ENCODE data around the gene SND1. TPM values are rescaled to one million over a fixed set of nuclear protein-coding genes. Genes with fewer than 3 reads are reported as not detected.

The SND1 gene
- total and polyA plus RNA-seq, 4 donors: 59.4 to 214 (median 84.1) TPM

- 93% methylated on average over 7 of the region's 7 CpGs for WGBS
- H3K36me3 ChIP-seq (ENCODE audit: control insufficient read depth in 4 of 4, insufficient read depth in 3 of 4, low read depth in 1 of 4, low read length in 3 of 4): no peaks in the 10 kb centered on the region
- no peak overlapping the region for H3K27ac ChIP-seq (ENCODE audit: low read depth in 1 of 2, low read length in 2 of 2)
- no peaks in the 10 kb centered on the region for H3K9me3 ChIP-seq (ENCODE audit: control insufficient read depth in 4 of 4, low read length in 3 of 4)
- no peak for DNase-seq (ENCODE audit: low spot score)
- H3K27me3 ChIP-seq (ENCODE audit: control insufficient read depth in 4 of 4, insufficient read depth in 4 of 4, low read length in 3 of 4): no peaks in the 10 kb centered on the region
- H3K4me3 ChIP-seq (ENCODE audit: low read depth in 1 of 3, low read length in 3 of 3): no peak overlapping the region
- H3K4me1 ChIP-seq (ENCODE audit: control insufficient read depth in 4 of 4, insufficient read depth in 4 of 4, low read length in 3 of 4): no peaks in the 10 kb centered on the region
- no peak overlapping the region for H3K9ac ChIP-seq (ENCODE audit: low read depth in 1 of 2, low read length in 2 of 2)
- no peak for TF ChIP-seq TAF1 (conservative IDR thresholded peaks at IDR 0.05)
- no peak for TF ChIP-seq HNF4A (conservative IDR thresholded peaks at IDR 0.05)
- TF ChIP-seq REST (IDR thresholded peaks at IDR 0.05): no peak
- TF ChIP-seq CTCF (IDR thresholded peaks at IDR 0.05; ENCODE audit: low read depth, low read length, missing input control): no peak
- TF ChIP-seq, protein P1, sequence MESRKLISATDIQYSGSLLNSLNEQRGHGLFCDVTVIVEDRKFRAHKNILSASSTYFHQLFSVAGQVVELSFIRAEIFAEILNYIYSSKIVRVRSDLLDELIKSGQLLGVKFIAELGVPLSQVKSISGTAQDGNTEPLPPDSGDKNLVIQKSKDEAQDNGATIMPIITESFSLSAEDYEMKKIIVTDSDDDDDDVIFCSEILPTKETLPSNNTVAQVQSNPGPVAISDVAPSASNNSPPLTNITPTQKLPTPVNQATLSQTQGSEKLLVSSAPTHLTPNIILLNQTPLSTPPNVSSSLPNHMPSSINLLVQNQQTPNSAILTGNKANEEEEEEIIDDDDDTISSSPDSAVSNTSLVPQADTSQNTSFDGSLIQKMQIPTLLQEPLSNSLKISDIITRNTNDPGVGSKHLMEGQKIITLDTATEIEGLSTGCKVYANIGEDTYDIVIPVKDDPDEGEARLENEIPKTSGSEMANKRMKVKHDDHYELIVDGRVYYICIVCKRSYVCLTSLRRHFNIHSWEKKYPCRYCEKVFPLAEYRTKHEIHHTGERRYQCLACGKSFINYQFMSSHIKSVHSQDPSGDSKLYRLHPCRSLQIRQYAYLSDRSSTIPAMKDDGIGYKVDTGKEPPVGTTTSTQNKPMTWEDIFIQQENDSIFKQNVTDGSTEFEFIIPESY (IDR thresholded peaks at IDR 0.05): no peak
- no peak for TF ChIP-seq RXRA (IDR thresholded peaks at IDR 0.05)
- TF ChIP-seq EGR1 (IDR thresholded peaks at IDR 0.05; ENCODE audit: low read depth in 2 of 2): no peak
- TF ChIP-seq FOXA1 (IDR thresholded peaks at IDR 0.05): no peak
- no peak for TF ChIP-seq ATF3 (IDR thresholded peaks at IDR 0.05)
- TF ChIP-seq JUND (IDR thresholded peaks at IDR 0.05): no peak
- no peak for TF ChIP-seq SP1 (IDR thresholded peaks at IDR 0.05)
- TF ChIP-seq, protein P2, sequence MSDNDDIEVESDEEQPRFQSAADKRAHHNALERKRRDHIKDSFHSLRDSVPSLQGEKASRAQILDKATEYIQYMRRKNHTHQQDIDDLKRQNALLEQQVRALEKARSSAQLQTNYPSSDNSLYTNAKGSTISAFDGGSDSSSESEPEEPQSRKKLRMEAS (IDR thresholded peaks at IDR 0.05): no peak
- no peak for TF ChIP-seq YY1 (IDR thresholded peaks at IDR 0.05)
- no peak for TF ChIP-seq HNF4G (IDR thresholded peaks at IDR 0.05)
- TF ChIP-seq RAD21 (IDR thresholded peaks at IDR 0.05): no peak
- no peak for TF ChIP-seq FOXA2 (IDR thresholded peaks at IDR 0.05)
- no peak for TF ChIP-seq NR2F2 (IDR thresholded peaks at IDR 0.05)
- no peak for TF ChIP-seq GABPA (IDR thresholded peaks at IDR 0.05 in 1 of 2, conservative IDR thresholded peaks at IDR 0.05 in 1 of 2)
Measured at GRCh38 chr7:128114806-128115205, 462.8 kb downstream of the SND1 start.

Measured in liver (tissue), 9 donors.